Measurements from ENCODE around the gene ARFGAP2. TPM values are rescaled to one million over a fixed set of nuclear protein-coding genes. Genes with fewer than 3 reads are reported as not detected.

Gene ARFGAP2
- total and polyA plus RNA-seq, 9 of the 15 experiments (the other 6 are each of a cell fraction or from before 2014, with no cell fraction given), result 29.1 to 140 (median 90.1) TPM

GRCh38 chr11:47178737-47179654, 2.3 kb upstream of the ARFGAP2 start:
- no peak overlapping the region; the same call in 2 of the 3 replicates for H3K27ac ChIP-seq (ENCODE audit: extremely low read depth, low read depth, low read length)
- H4K20me1 ChIP-seq (replicated peaks; ENCODE audit: control insufficient read depth, insufficient read depth, low read length), result 0 out of 2 replicates have a peak, but pooled peaks cover 6% of the 10 kb centered on the region
- DNase-seq (ENCODE audit: extremely low read depth in 1 of 4, low spot score in 3 of 4), result no peak
- H3K9me1 ChIP-seq (ENCODE audit: control insufficient read depth, insufficient read depth, low read length), result peaks cover 3% of the 10 kb centered on the region
- TF ChIP-seq ZBTB33 (CRISPR knock-in tag; IDR thresholded peaks at IDR 0.05) (peak; percentile 70), NKRF (IDR thresholded peaks at IDR 0.05; ENCODE audit: borderline replicate concordance) (no peak)
- no peak overlapping the region for H3K4me2 ChIP-seq (ENCODE audit: insufficient read depth, low read length)
- ATAC-seq, result no peak
- peak overlapping the region in 1 of 2 experiments; percentile 29; a peak in 1 of 4 replicates for H3K9ac ChIP-seq (ENCODE audit: insufficient read depth in 1 of 2, low read depth in 2 of 2, low read length in 2 of 2)
- peaks cover 26% of the 10 kb centered on the region for H3K36me3 ChIP-seq (ENCODE audit: control insufficient read depth, insufficient read depth, low read length)
- no peak for FAIRE-seq
- H3K27me3 ChIP-seq (ENCODE audit: control insufficient read depth in 2 of 2, insufficient read depth in 2 of 2, low read length in 2 of 2), result no peaks in the 10 kb centered on the region
- no peak overlapping the region for H2AFZ ChIP-seq (ENCODE audit: low read depth, low read length)
- intact Hi-C loops (cut with micrococcal nuclease) (no loop called here), in situ Hi-C loops (cut with MboI) (loop anchor here (10.0 kb wide), 1 partner anchor 166 kb away; no protein-coding TSS in a partner anchor)
- BruUV-seq (replicated peaks), result no TSS peak
- POLR2A ChIA-PET, result interaction anchor here (0.5 to 1.5 kb wide), 7 partner anchors 9 to 229 kb away, joined by 3 to 11 read pairs (median 3); partner anchors contain the start of gene ACP2
- CTCF ChIA-PET (ENCODE audit: low intra/inter-chr PET ratio), result interaction anchor here (0.6 kb wide), 1 partner anchor 675 kb away, joined by 5 read pairs; no protein-coding TSS in a partner anchor
- H3K4me1 ChIP-seq (replicated peaks in 1 of 2; ENCODE audit: control insufficient read depth in 2 of 2, insufficient read depth in 2 of 2, low read length in 2 of 2), result peaks cover 16 to 32% of the 10 kb centered on the region in 2 experiments
- H3K4me3 ChIP-seq, result no peak overlapping the region
- H3K9me3 ChIP-seq (replicated peaks; ENCODE audit: control insufficient read depth, insufficient read depth, low read depth, low read length), result no peaks in the 10 kb centered on the region
- 76% methylated on average over 16 of the region's 23 CpGs for WGBS (ENCODE audit: insufficient coverage, low coverage, missing lambda C conversion rate)
- peaks cover 25% of the 10 kb centered on the region for H3K79me2 ChIP-seq (ENCODE audit: control insufficient read depth, insufficient read depth, low read length)
